Suprapubic skin (tissue), 4 donors: ENCODE measurements around the gene NDUFS8. TPM values are rescaled to one million over a fixed set of nuclear protein-coding genes. Genes with fewer than 3 reads are reported as not detected.

Experiments used
- DNase-seq, 2 donors: peaks; one replicate each; pipeline ENCODE4 v3.0.0-alpha.2; 2019; ENCODE audit warnings: low spot score in 2 of 2
- H3K27ac ChIP-seq: fragments of 200-600 bp; sonication (generic); one replicate; pipeline ENCODE4 v1.5.1; 2019
- H3K27me3 ChIP-seq: fragments of 200-600 bp; sonication (generic); one replicate; pipeline ENCODE4 v1.5.1; 2019
- H3K36me3 ChIP-seq: fragments of 200-600 bp; sonication (generic); one replicate; pipeline ENCODE4 v1.5.1; 2019
- H3K4me1 ChIP-seq: fragments of 200-600 bp; sonication (generic); one replicate; pipeline ENCODE4 v1.5.1; 2019
- H3K4me3 ChIP-seq: fragments of 200-600 bp; sonication (generic); one replicate; pipeline ENCODE4 v1.5.1; 2019; ENCODE audit warnings: mild to moderate bottlenecking
- H3K9me3 ChIP-seq: fragments of 200-600 bp; sonication (generic); one replicate; pipeline ENCODE4 v1.5.1; 2019
- CTCF ChIP-seq, 2 donors: fragments of 200-600 bp in 1 of 2; fragments of 450-650 bp in 1 of 2; sonication (generic) in 1 of 2; IDR thresholded peaks; one replicate each; pipeline ENCODE4 v1.5.1; 2016 to 2019; ENCODE audit warnings: antibody characterized with exemption in 2 of 2, mild to moderate bottlenecking in 1 of 2, moderate library complexity in 1 of 2
- EP300 ChIP-seq: sonication (generic); formaldehyde crosslinking; IDR thresholded peaks from one replicate; pipeline ENCODE4 v1.6.1; 2017; ENCODE audit warnings: antibody characterized with exemption
- POLR2A ChIP-seq, 2 donors: fragments of 450-650 bp; IDR thresholded peaks; one replicate each; pipeline ENCODE4 v1.6.1; 2017; ENCODE audit warnings: antibody characterized with exemption in 2 of 2, mild to moderate bottlenecking in 2 of 2, moderate library complexity in 2 of 2
- POLR2AphosphoS5 ChIP-seq, 3 donors: sonication (generic); formaldehyde crosslinking; IDR thresholded peaks; one replicate each; pipeline ENCODE4 v1.6.1; 2017; ENCODE audit warnings: antibody characterized with exemption in 3 of 3
- WGBS: methylation state at CpG from one replicate; pipeline ENCODE4 v1.1.5; 2018; 5-methylcytosine and 5-hydroxymethylcytosine counted together
- total RNA-seq, 4 donors: library from RNA; depleted of rRNA; stranded (reverse); fragments of >200 nt; gene quantifications; one replicate each; pipeline ENCODE4 v1.1.0, GENCODE V29; 2016

Gene NDUFS8
- total RNA-seq, 4 donors from 2014 or later = 90.8 to 155 (median 148) TPM

- no peak for TF ChIP-seq CTCF (IDR thresholded peaks at IDR 0.05)
- no peak for TF ChIP-seq EP300
- TF ChIP-seq POLR2A (IDR thresholded peaks at IDR 0.05) = no peak
- TF ChIP-seq POLR2AphosphoS5 (IDR thresholded peaks at IDR 0.05) = no peak
- no peak overlapping the region for H3K4me3 ChIP-seq
- H3K27ac ChIP-seq = no peak overlapping the region
- H3K9me3 ChIP-seq = no peaks in the 10 kb centered on the region
- DNase-seq = no peak
- WGBS = 94% methylated on average over 9 of the region's 9 CpGs
- no peaks in the 10 kb centered on the region for H3K27me3 ChIP-seq
- H3K36me3 ChIP-seq = peaks cover 3% of the 10 kb centered on the region
- H3K4me1 ChIP-seq = peaks cover 16% of the 10 kb centered on the region
Observed at GRCh38 chr11:67998150-67999045, 32.1 kb upstream of the NDUFS8 start.

GRCh38 chr11:67999201-67999629 lies 31.3 kb upstream of the NDUFS8 start:
- WGBS = 96% methylated on average over 13 of the region's 13 CpGs
- peaks cover 20% of the 10 kb centered on the region for H3K4me1 ChIP-seq
- H3K9me3 ChIP-seq = no peaks in the 10 kb centered on the region
- peaks cover 3% of the 10 kb centered on the region for H3K36me3 ChIP-seq
- no peaks in the 10 kb centered on the region for H3K27me3 ChIP-seq
- no peak overlapping the region for H3K27ac ChIP-seq
- H3K4me3 ChIP-seq = no peak overlapping the region
- DNase-seq = no peak
- TF ChIP-seq EP300 = no peak
- no peak for TF ChIP-seq CTCF (IDR thresholded peaks at IDR 0.05)
- TF ChIP-seq POLR2AphosphoS5 (IDR thresholded peaks at IDR 0.05) = no peak
- TF ChIP-seq POLR2A (IDR thresholded peaks at IDR 0.05) = no peak

- Histone ChIP-seq H3K4me3 (no peak overlapping the region), H3K9me3 (no peaks in the 10 kb centered on the region), H3K4me1 (peaks cover 23% of the 10 kb centered on the region), H3K27me3 (no peaks in the 10 kb centered on the region), H3K27ac (no peak overlapping the region), H3K36me3 (peaks cover 3% of the 10 kb centered on the region)
- TF ChIP-seq POLR2AphosphoS5 (IDR thresholded peaks at IDR 0.05) (no peak), CTCF (IDR thresholded peaks at IDR 0.05) (no peak), EP300 (no peak), POLR2A (IDR thresholded peaks at IDR 0.05) (no peak)
- DNase-seq = no peak
- 100% methylated on average over 3 of the region's 5 CpGs for WGBS
Observed at GRCh38 chr11:67999704-68000103, 30.8 kb upstream of the NDUFS8 start.

- H3K4me1 ChIP-seq = peaks cover 22% of the 10 kb centered on the region
- peak overlapping the region; percentile 80 for H3K4me3 ChIP-seq
- 69% methylated on average over 6 of the region's 9 CpGs for WGBS
- no peak for TF ChIP-seq POLR2AphosphoS5 (IDR thresholded peaks at IDR 0.05)
- no peak for TF ChIP-seq CTCF (IDR thresholded peaks at IDR 0.05)
- no peak for TF ChIP-seq EP300
- TF ChIP-seq POLR2A (IDR thresholded peaks at IDR 0.05) = no peak
- no peak overlapping the region for H3K27ac ChIP-seq
- no peaks in the 10 kb centered on the region for H3K9me3 ChIP-seq
- DNase-seq = no peak
- peaks cover 3% of the 10 kb centered on the region for H3K36me3 ChIP-seq
- no peaks in the 10 kb centered on the region for H3K27me3 ChIP-seq
Observed at GRCh38 chr11:68002575-68002937, 27.9 kb upstream of the NDUFS8 start.
